ENCODE data around the gene RRP15. TPM values are rescaled to one million over a fixed set of nuclear protein-coding genes. Genes with fewer than 3 reads are reported as not detected.

RRP15 gene
- total and polyA plus RNA-seq, 2 donors from 2014 or later: 5.9 to 21.4 TPM

DNA sequence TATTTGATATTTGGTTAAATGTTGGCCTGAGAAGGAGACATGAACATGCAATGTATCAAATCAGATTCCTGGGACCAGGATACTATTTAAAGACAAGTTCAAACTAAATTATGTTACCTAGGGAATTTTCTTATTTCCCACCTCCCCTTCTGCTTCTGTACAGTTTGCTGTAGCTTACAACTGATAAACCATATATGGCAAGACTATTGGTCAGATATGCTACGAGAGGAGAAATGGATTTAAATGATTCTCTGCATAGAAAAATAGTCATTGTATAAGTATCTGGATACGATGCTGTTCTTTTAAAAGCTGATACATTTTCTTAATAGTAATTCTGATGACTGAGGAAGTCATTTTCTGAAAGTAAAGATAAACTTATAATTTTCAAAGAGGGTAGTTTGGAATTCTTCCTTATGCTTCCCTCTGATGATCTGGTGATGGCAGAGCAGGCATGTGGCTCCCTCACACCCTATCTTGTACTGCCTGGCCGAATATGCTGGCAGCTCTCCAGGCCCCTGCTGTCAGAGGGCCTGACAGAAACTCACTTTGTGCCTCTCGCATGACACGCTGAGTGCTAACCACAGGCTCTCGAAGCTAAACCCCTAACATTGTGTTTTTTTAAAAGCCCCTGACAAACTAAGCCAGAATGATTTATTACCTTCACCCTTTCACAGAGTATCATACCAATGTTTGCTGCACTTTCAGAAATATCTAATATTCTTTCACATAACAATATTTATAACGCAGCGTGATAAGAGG, 19.4 kb downstream of the RRP15 start:
- H3K4me3 ChIP-seq (ENCODE audit: low read length in 3 of 3): no peak overlapping the region
- intact Hi-C loops (cut with DNase I): no loop called here
- no peak overlapping the region for H3K27ac ChIP-seq (ENCODE audit: low read depth in 2 of 2, low read length in 2 of 2)
- no peaks in the 10 kb centered on the region for H3K9me3 ChIP-seq (ENCODE audit: control insufficient read depth in 2 of 3, insufficient read depth in 1 of 3, low read length in 3 of 3)
- no peak overlapping the region for H3K9ac ChIP-seq (ENCODE audit: low read length in 3 of 3)
- no peak for DNase-seq
- TF ChIP-seq CTCF (IDR thresholded peaks at IDR 0.05; ENCODE audit: borderline replicate concordance, extremely low read depth, insufficient read depth): no peak
- H3K27me3 ChIP-seq (ENCODE audit: control insufficient read depth, insufficient read depth, low read length): no peaks in the 10 kb centered on the region
- peaks cover 0 to 5% (median 2%) of the 10 kb centered on the region in 3 donors for H3K36me3 ChIP-seq (ENCODE audit: control insufficient read depth in 2 of 3, insufficient read depth in 3 of 3, low read length in 3 of 3)
- no peak for FAIRE-seq
- no peaks in the 10 kb centered on the region for H3K4me1 ChIP-seq (ENCODE audit: control insufficient read depth in 2 of 3, insufficient read depth in 2 of 3, low read depth in 1 of 3, low read length in 3 of 3)

DNA sequence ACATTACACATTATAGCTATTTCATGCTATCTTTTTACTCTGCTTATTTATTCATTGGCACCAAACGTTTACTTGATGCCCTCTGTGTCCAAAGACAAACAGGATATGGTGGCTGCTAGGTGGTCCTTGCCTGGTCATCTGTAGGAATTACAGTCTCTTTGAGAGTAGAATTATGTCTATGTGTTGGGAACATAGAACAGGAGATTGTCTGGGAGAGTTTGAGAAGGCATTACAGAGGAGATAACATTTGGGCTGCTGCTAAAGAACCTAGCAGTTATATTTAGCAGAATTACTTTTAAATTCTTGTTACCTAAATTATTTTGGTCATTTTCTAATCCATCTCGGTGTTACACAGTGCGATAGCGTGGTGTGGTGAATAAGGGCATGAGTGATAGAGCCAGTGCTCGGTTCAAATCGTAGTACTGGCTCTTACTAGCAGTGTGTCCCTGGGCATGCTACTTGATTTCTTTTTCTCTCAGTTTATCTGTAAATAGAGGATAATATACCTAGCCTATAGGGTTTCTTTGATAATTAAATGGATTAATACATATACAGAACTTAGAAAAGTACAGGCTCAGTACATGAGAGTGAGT, 20.5 kb downstream of the RRP15 start:
- no peak for TF ChIP-seq CTCF (IDR thresholded peaks at IDR 0.05; ENCODE audit: borderline replicate concordance, extremely low read depth, insufficient read depth)
- DNase-seq (no peak), FAIRE-seq (no peak)
- H3K4me1 ChIP-seq (ENCODE audit: control insufficient read depth in 2 of 3, insufficient read depth in 2 of 3, low read depth in 1 of 3, low read length in 3 of 3): no peaks in the 10 kb centered on the region
- no peak overlapping the region for H3K9ac ChIP-seq (ENCODE audit: low read length in 3 of 3)
- no peak overlapping the region for H3K4me3 ChIP-seq (ENCODE audit: low read length in 3 of 3)
- intact Hi-C loops (cut with DNase I): no loop called here
- no peak overlapping the region for H3K27ac ChIP-seq (ENCODE audit: low read depth in 2 of 2, low read length in 2 of 2)
- no peaks in the 10 kb centered on the region for H3K27me3 ChIP-seq (ENCODE audit: control insufficient read depth, insufficient read depth, low read length)
- H3K9me3 ChIP-seq (ENCODE audit: control insufficient read depth in 2 of 3, insufficient read depth in 1 of 3, low read length in 3 of 3): no peaks in the 10 kb centered on the region
- peaks cover 0 to 5% (median 2%) of the 10 kb centered on the region in 3 donors for H3K36me3 ChIP-seq (ENCODE audit: control insufficient read depth in 2 of 3, insufficient read depth in 3 of 3, low read length in 3 of 3)

DNA sequence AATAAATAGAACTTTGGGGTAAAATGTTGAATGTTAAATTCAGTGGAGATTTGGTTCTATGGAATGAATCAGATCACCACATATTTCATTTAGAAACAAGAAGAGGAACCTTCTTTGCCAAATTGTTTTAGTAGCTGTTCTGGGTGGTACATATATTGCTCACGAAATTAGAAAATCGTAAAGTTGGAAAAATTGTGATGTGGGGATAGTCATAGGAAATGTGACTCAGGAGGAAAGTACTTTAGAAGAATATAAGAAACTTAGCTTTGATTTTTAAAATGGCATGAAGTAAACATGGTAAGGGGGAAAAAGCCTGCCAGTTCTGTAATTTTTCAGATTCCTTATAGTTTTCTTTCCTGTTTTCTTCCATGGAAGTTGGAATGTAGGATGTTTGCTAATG, 27.4 kb downstream of the RRP15 start:
- Histone ChIP-seq H3K9ac (ENCODE audit: low read length in 3 of 3) (no peak overlapping the region), H3K27me3 (ENCODE audit: control insufficient read depth, insufficient read depth, low read length) (no peaks in the 10 kb centered on the region), H3K4me3 (ENCODE audit: low read length in 3 of 3) (no peak overlapping the region), H3K4me1 (ENCODE audit: control insufficient read depth in 2 of 3, insufficient read depth in 2 of 3, low read depth in 1 of 3, low read length in 3 of 3) (no peaks in the 10 kb centered on the region), H3K9me3 (ENCODE audit: control insufficient read depth in 2 of 3, insufficient read depth in 1 of 3, low read length in 3 of 3) (no peaks in the 10 kb centered on the region), H3K27ac (ENCODE audit: low read depth in 2 of 2, low read length in 2 of 2) (no peak overlapping the region), H3K36me3 (ENCODE audit: control insufficient read depth in 2 of 3, insufficient read depth in 3 of 3, low read length in 3 of 3) (no peaks in the 10 kb centered on the region)
- no peak for FAIRE-seq
- intact Hi-C loops (cut with DNase I): no loop called here
- TF ChIP-seq CTCF (IDR thresholded peaks at IDR 0.05; ENCODE audit: borderline replicate concordance, extremely low read depth, insufficient read depth): no peak
- DNase-seq: no peak
